HEK293 (cell line): Measurements from ENCODE around the gene AKIRIN2.
"Not testable (repeated sequence)": the region's sequence is repeated elsewhere in the genome, so short reads cannot be mapped to it uniquely, and the experiment has no call there.

ENCODE experiments used
- SP2 ChIP-seq: fragments of 450-650 bp; formaldehyde crosslinking; IDR thresholded peaks from 2 replicates; pipeline ENCODE4 v1.5.1; 2016; ENCODE audit warnings: missing biosample characterization, missing genetic modification characterization
- ZNF138 ChIP-seq: fragments of 450-650 bp; formaldehyde crosslinking; IDR thresholded peaks from 2 replicates; pipeline ENCODE4 v1.5.1; 2016; ENCODE audit warnings: missing biosample characterization, missing genetic modification characterization, borderline replicate concordance
- ZNF521 ChIP-seq: fragments of 450-650 bp; formaldehyde crosslinking; IDR thresholded peaks from 2 replicates; pipeline ENCODE4 v1.5.1; 2017; ENCODE audit warnings: missing biosample characterization, mild to moderate bottlenecking, missing genetic modification characterization

DNA sequence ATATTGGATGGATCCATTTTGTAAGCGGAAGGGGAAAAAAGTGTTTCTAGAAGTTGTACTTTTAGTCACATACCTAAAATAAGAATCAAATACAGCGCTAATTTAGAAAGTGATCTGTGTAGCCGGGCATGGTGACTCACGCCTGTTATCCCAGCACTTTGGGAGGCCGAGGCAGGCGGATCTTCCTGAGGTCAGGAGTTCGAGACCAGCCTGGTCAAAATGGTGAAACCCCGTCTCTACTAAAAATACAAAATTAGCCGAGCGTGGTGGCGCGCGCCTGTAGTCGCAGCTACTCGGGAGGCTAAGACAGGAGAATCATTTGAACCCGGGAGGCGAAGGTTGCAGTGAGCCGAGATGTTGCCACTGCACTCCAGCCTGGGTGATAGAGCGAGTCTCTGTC, 1.0 kb upstream of the AKIRIN2 start:
- TF ChIP-seq ZNF521 (tag by site-specific recombination); ZNF138 (tag by site-specific recombination); SP2: not testable (repeated sequence)
